COLO829 (cell line): ENCODE results near the gene OSBPL2.

Experiments
- DNase-seq: peaks from one replicate; pipeline ENCODE4 v3.0.0; 2012; ENCODE audit warnings: low spot score

Gene OSBPL2

DNA sequence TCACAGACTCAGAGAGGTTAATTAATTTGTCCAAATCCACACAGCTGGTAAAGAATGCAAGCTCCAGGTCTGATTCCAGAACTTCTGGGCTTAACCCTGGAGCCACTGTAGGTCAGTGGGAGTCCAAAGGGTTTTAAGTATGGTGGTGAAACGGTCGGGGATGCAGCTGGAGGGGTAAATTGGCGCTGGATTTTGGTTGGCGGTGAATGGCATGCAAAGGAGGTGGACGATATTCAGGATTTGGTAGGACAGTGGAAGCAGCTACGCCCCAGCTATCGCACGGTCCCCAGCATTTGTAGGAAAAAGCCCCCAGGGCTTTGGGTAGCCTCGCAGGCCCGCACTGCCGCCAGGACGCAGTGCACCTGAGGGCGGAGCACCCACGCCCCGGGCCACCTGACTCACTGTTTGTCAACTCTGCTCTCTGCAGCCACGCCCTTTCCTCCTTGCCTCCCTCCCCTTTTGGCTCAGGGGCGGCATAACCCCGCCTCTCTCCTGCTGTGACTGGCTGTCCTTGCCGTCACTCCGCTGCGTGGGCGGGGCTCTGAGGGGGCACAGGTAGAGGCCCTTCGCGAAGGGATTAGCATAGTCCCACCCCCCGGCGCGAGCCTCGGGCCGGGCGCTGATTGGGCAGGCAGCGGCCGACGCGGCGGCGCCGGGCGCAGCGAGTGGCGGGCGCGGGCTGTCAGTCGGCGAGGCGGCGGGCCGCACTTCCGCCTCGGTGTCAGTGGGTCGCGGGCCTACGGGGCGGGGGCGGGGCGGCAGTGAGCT is at the start of gene OSBPL2:
TSS of gene OSBPL2 (plus strand) at position 721 of the 768 bp plus-strand sequence. CDS start 17,664 bp downstream, outside the sequence.
- peak; percentile 100 for DNase-seq

- DNase-seq = no peak
Measured at GRCh38 chr20:62190639-62191411, 47.5 kb upstream of the OSBPL2 start.

GRCh38 chr20:62191781-62192559 is 46.4 kb upstream of the OSBPL2 start:
- DNase-seq = no peak

DNA sequence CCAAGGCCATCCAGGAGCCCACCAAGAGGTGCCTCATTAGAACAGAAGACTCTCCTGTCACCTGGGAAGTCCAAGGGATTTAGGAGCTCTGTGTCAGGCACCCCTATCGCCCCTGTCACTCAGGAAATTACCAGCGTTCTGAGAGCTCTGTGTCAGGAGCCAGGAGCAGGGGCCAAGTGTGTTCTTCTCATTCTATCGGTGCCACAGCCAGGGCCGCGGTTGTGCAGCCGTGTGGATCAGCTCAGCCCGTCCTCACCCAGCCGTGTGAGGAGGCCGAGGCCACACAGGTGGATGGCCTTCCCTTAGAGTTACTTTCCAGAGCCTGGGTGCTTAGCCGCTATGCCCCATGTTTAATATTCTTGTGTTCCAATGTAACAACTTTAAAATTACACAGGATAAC is 45.7 kb upstream of the OSBPL2 start:
- DNase-seq = no peak

DNA sequence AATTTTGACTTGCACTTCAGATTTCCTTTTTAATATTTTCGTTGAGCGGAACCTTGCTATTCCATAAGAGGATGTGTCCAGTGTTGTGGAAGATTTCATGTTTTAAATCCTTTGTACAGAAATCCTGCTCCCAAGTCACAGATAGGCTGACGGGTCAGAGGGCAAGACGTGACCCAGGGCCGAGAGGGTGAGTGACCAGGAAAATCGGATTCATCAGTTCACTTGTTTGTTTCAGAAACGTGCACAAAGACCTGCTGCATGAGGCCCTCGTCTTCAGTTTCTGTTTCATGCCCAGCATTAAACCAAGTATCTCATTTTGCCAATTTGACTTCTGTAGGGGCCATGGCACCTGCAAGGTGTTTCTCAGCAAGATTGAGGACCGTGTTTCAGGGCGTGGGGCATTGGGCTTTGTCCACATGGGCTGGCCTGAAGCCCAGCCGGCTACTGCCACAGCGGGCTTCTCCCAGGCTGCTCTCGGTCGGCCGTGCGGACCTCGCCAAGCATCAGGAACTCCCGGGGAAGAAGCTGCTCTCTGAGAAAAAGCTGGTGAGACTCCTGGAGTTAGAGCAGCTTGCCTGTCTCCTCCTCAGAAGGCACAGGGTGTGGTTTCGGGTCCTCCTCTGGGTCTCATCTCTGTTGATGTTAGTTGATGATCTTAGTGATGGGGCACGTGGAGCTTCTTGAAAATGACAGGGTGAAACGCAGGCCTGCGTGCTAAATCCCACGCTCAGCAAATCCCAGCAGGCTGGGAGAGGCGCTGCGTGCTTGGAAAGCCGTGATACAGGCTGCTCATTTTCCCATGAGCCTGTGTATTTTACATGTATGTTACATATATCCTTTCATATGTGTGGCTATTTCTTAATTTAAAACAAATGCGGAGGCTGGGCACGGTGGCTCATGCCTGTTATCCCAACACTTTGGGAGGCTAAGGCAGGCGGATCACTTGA is 45.0 kb upstream of the OSBPL2 start:
- DNase-seq = no peak

- DNase-seq = no peak
Measured at GRCh38 chr20:62195075-62195405, 43.3 kb upstream of the OSBPL2 start.

- no peak for DNase-seq
Measured at GRCh38 chr20:62195736-62196135, 42.6 kb upstream of the OSBPL2 start.

DNA sequence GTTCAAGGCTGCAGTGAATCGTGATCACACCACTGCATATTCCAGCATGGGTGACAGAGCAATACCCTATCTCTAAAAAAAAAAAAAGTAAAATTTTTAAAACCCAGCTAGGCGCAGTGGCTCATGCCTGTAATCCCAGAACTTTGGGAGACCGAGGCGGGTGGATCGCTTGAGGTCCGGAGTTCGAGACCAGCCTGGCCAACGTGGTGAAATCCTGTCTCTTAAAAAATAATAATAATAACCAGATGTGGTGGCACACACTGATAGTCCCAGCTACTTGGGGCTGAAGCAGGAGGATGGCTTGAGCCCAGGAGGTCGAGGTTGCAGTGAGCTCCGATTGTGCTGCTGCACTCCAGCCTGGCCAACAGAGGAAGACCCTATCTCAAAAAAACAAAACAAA is 42.0 kb upstream of the OSBPL2 start:
- DNase-seq = no peak

GRCh38 chr20:62197311-62197710 is 41.0 kb upstream of the OSBPL2 start:
- no peak for DNase-seq

DNA sequence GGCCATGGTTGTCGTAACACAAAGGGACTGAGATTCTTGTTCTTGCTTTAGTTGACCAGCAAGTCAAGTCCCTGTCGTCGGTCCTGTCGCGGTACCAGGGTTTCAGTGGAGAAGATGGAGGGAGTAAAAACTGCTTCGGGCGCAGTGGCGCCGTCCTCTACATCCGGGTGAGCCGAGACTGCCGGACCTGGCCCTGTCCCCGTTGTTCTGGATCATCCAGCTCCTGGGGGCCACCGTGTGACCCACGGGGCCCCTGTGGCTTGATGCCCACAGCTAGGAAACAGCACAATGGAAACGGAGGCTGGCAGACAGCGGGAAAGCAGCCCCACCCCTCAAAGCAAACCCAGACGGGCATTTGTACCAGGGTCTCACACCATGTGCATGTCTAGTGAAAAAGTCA is 40.5 kb upstream of the OSBPL2 start:
- DNase-seq = no peak

- DNase-seq = no peak
Measured at GRCh38 chr20:62198496-62198895, 39.8 kb upstream of the OSBPL2 start.

DNA sequence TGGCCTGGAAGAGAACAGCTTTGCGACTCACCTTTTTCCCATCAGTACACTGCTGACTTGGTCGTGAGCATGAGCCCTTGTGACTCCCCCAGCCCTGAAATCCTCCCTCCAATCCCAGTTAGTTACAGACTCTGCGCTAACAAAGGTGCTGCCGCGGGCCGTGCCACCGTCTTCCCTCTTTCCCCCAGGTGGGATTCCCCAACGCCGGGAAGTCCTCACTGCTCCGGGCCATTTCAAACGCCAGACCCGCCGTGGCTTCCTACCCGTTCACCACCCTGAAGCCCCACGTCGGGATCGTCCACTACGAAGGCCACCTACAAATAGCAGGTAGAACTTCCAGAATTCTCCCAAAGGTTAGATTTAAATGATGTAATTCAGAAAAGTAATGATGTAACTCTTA is 39.4 kb upstream of the OSBPL2 start:
- no peak for DNase-seq

DNA sequence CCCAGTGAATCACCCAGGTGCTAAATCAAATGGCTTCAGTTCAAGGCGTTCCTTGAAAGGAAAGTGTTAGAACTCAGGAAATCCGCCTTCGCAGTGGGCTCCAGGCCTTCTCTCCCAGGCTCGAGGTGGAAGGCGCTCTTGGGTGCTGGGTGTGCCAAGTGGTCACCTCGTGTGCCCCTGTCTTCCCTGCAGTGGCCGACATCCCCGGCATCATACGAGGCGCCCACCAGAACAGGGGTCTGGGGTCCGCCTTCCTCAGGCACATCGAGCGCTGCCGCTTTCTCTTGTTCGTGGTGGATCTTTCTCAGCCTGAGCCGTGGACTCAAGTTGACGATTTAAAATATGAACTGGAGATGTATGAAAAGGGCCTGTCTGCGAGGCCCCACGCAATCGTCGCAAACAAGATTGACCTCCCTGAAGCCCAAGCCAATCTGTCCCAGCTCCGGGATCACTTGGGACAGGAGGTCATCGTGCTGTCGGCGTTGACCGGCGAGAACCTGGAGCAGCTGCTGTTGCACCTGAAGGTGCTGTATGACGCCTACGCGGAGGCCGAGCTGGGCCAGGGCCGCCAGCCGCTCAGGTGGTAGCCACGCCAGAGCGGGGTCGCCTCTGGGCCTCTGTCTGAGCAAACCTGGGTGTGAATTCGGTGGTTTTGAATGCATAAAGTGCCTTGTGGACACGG is 37.7 kb upstream of the OSBPL2 start:
- no peak for DNase-seq

GRCh38 chr20:62201173-62202082 is 36.9 kb upstream of the OSBPL2 start:
- no peak for DNase-seq

GRCh38 chr20:62202083-62202395 is 36.3 kb upstream of the OSBPL2 start:
- no peak for DNase-seq

DNA sequence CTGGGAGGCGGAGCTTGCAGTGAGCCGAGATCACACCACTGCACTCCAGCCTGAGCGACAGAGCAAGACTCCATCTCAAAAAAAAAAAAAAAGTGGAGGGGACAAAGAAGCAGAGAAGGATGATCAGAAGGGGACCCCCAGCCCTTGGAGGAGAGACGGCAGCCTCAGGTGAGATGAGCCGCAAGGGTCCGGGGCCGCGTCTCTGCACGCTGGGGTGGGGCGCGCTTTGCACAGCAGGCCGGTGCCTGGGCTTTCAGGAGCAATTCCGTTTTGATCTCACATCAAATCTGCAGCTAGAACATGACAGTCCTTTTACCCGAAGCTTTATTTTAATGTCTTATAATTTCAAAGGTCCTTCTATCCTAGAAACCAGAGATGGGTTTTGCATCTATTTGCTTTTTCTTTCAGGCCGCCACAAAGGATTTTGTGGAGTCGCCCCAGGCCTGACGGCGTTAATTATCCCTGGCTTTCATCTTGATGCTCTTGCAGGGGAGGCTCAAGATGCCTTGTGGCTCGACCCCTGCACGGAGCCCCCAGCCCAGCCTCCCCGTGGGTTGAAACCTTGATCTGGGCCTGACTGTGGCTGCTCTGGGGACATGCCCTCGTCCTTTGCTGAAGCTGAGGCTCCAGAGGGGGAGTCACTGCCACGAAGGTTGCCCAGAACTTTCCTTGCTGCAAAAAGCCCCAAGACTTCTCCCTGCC is 35.5 kb upstream of the OSBPL2 start:
- DNase-seq = no peak

GRCh38 chr20:62203378-62204030 is 34.8 kb upstream of the OSBPL2 start:
- no peak for DNase-seq

DNA sequence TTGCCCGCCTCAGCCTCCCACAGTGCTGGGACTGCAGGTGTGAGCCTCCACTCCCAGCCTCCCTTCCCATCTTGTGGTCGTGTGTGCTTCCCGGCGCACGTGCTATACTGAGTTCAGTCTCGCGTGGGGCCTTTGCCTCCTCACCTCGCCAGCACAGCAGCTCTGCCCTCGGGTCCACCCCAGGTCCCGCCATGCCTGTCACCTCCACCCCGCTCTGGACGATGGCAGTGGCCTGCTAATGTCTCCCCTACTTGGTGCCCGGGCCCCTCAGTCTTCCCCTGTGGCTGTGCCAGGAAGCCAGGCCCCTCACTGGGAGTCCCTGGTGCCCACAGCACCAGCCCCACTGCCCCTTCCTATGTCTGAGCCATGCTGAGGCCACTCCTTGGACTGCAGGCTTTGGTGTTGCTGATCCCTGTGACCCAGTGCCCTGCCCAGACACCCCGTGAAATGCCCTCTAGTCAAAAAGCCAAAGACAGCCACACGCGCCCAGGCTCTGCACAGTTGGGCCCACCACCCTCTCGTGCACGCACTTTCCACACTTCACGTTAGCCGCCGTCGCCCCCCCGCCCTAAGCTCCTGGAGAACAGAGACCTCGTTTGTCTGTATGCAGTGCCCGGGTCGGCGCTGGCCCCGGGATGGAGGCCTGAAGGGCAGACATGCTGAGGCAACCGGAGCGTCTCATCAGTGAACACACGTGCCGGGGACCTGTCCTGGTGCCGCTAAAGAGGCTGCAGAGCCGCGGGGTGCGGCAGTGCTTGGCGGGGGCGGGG is 32.5 kb upstream of the OSBPL2 start:
- DNase-seq = no peak
